Liver (tissue), 9 donors: ENCODE results near the gene CDKN2B-AS1. TPM values are rescaled to one million over a fixed set of nuclear protein-coding genes. Genes with fewer than 3 reads are reported as not detected.

Experiments used
- DNase-seq: peaks from one replicate; pipeline ENCODE4 v3.0.0-alpha.2; 2017; ENCODE audit warnings: low spot score
- H3K27ac ChIP-seq, 2 donors: one replicate each; pipeline ENCODE4 v1.7.0; 2013; ENCODE audit warnings: inconsistent platforms in 2 of 2, low read length in 2 of 2, control low read depth in 1 of 2, low read depth in 1 of 2, mild to moderate bottlenecking in 1 of 2
- H3K27me3 ChIP-seq, 4 donors: one replicate each; pipeline versions ENCODE4 v1.6.1 to v1.7.0; 2013; ENCODE audit warnings: low read length in 3 of 4, inconsistent platforms in 1 of 4, mild to moderate bottlenecking in 1 of 4, moderate library complexity in 1 of 4; ENCODE audit not compliant: control insufficient read depth in 4 of 4, insufficient read depth in 4 of 4
- H3K36me3 ChIP-seq, 4 donors: one replicate each; pipeline versions ENCODE4 v1.6.1 to v1.7.0; 2013; ENCODE audit warnings: low read length in 3 of 4, mild to moderate bottlenecking in 3 of 4, low read depth in 1 of 4, moderate library complexity in 1 of 4; ENCODE audit not compliant: control insufficient read depth in 4 of 4, insufficient read depth in 3 of 4
- H3K4me1 ChIP-seq, 4 donors: one replicate each; pipeline versions ENCODE4 v1.6.1 to v1.7.0; 2013; ENCODE audit warnings: low read length in 3 of 4, mild to moderate bottlenecking in 3 of 4, moderate library complexity in 1 of 4; ENCODE audit not compliant: control insufficient read depth in 4 of 4, insufficient read depth in 4 of 4
- H3K4me3 ChIP-seq, 3 donors: one replicate each; pipeline versions ENCODE4 v1.6.1 to v1.7.0; 2013; ENCODE audit warnings: low read length in 3 of 3, control low read depth in 1 of 3, low read depth in 1 of 3, mild to moderate bottlenecking in 1 of 3
- H3K9ac ChIP-seq, 2 donors: one replicate each; pipeline ENCODE4 v1.7.0; 2013; ENCODE audit warnings: low read length in 2 of 2, mild to moderate bottlenecking in 2 of 2, moderate library complexity in 2 of 2, control low read depth in 1 of 2, low read depth in 1 of 2
- H3K9me3 ChIP-seq, 4 donors: one replicate each; pipeline versions ENCODE4 v1.6.1 to v1.7.0; 2013; ENCODE audit warnings: low read length in 3 of 4; ENCODE audit not compliant: control insufficient read depth in 4 of 4
- ATF3 ChIP-seq: IDR thresholded peaks from 2 replicates; pipeline ENCODE4 v1.6.1; 2016; ENCODE audit warnings: antibody characterized with exemption
- CTCF ChIP-seq: fragments of 150-350 bp; IDR thresholded peaks from 2 replicates; pipeline ENCODE4 v1.5.1; 2017; ENCODE audit warnings: improper control_type of control experiment, low read depth, low read length; ENCODE audit not compliant: missing input control
- HNF4G ChIP-seq: IDR thresholded peaks from 2 replicates; pipeline ENCODE4 v1.6.1; 2016; ENCODE audit warnings: antibody characterized with exemption
- MAX ChIP-seq: IDR thresholded peaks from 2 replicates; pipeline ENCODE4 v1.6.1; 2016; ENCODE audit warnings: antibody characterized with exemption
- RAD21 ChIP-seq, 2 donors: IDR thresholded peaks; 2 replicates each; pipeline ENCODE4 v1.6.1; 2016; ENCODE audit warnings: antibody characterized with exemption in 2 of 2, mild to moderate bottlenecking in 2 of 2
- SP1 ChIP-seq: IDR thresholded peaks from 2 replicates; pipeline ENCODE4 v1.6.1; 2018; ENCODE audit warnings: antibody characterized with exemption, mild to moderate bottlenecking
- YY1 ChIP-seq: IDR thresholded peaks from 2 replicates; pipeline ENCODE4 v1.6.1; 2016; ENCODE audit warnings: antibody characterized with exemption, mild to moderate bottlenecking
- WGBS: extraction: QIAGEN DNeasy Blood & Tissue Kit; methylation state at CpG from one replicate; pipeline ENCODE4 v1.1.7; 2013; 5-methylcytosine and 5-hydroxymethylcytosine counted together
- polyA plus RNA-seq, 2 donors: library from polyadenylated mRNA; stranded (reverse) in 1 of 2; unstranded in 1 of 2; fragments of 200-250 nt in 1 of 2; fragments of >200 nt in 1 of 2; fragmentation: Nextera tagmentation in 1 of 2; extraction: Ambion mirVana in 1 of 2; gene quantifications; one replicate each; pipeline versions ENCODE4 v1.2.1 to v1.2.3, GENCODE V29; 2013 to 2015
- total RNA-seq, 2 donors: library from RNA; depleted of rRNA; stranded (reverse); fragments of >200 nt; gene quantifications; one replicate each; pipeline ENCODE4 v1.2.3, GENCODE V29; 2014
- donor health status: healthy.
- donor health status: healthy.
- donor health status: healthy.
- donor health status: healthy.
- donor health status: healthy.

CDKN2B-AS1 gene
- total and polyA plus RNA-seq, 4 donors = 0.08 to 0.42 TPM; not detected in 2

- no peak for TF ChIP-seq CTCF
- TF ChIP-seq SP1 = no peak
- no peak for TF ChIP-seq HNF4G
- TF ChIP-seq MAX = no peak
Measured at GRCh38 chr9:21961569-21961968, 33.0 kb upstream of the CDKN2B-AS1 start (continued).

- H3K9ac ChIP-seq = no peak overlapping the region
- 3% methylated on average over 29 of the region's 29 CpGs for WGBS
- peaks cover 0 to 13% (median 1%) of the 10 kb centered on the region in 4 donors for H3K9me3 ChIP-seq
- no peak for DNase-seq
- no peak overlapping the region for H3K27ac ChIP-seq
- no peaks in the 10 kb centered on the region for H3K36me3 ChIP-seq
- peak overlapping the region in 2 of 3 donors; percentile 42 to 59 for H3K4me3 ChIP-seq
- H3K27me3 ChIP-seq = peaks cover 4 to 22% (median 12%) of the 10 kb centered on the region in 4 donors
- peaks cover 8 to 19% (median 12%) of the 10 kb centered on the region in 4 donors for H3K4me1 ChIP-seq
- TF ChIP-seq ATF3 (no peak), YY1 (no peak)
Measured at GRCh38 chr9:21964925-21965385, 29.6 kb upstream of the CDKN2B-AS1 start.

- no peak for DNase-seq
- H3K27ac ChIP-seq = no peak overlapping the region
- no peak overlapping the region for H3K9ac ChIP-seq
- H3K4me3 ChIP-seq = peak overlapping the region in 2 of 3 donors; percentile 42 to 59
- H3K27me3 ChIP-seq = peaks cover 4 to 27% (median 17%) of the 10 kb centered on the region in 4 donors
- TF ChIP-seq CTCF = peak; percentile 29
- TF ChIP-seq HNF4G = no peak
- TF ChIP-seq RAD21 (IDR thresholded peaks at IDR 0.05) = peak; percentile 54 to 72
- no peak for TF ChIP-seq MAX
- H3K36me3 ChIP-seq = no peaks in the 10 kb centered on the region
- 4% methylated on average over 30 of the region's 30 CpGs for WGBS
- peaks cover 8 to 19% (median 12%) of the 10 kb centered on the region in 4 donors for H3K4me1 ChIP-seq
- peaks cover 0 to 18% (median 1%) of the 10 kb centered on the region in 4 donors for H3K9me3 ChIP-seq
Measured at GRCh38 chr9:21965401-21965951, 29.1 kb upstream of the CDKN2B-AS1 start.
